LNCAP (cell line): ENCODE results near the gene REN.

Source experiments
- CTCF ChIP-seq: fragments of 450-650 bp; IDR thresholded peaks from 2 replicates; pipeline ENCODE4 v1.5.1; 2017; ENCODE audit warnings: mild to moderate bottlenecking

The REN gene

DNA sequence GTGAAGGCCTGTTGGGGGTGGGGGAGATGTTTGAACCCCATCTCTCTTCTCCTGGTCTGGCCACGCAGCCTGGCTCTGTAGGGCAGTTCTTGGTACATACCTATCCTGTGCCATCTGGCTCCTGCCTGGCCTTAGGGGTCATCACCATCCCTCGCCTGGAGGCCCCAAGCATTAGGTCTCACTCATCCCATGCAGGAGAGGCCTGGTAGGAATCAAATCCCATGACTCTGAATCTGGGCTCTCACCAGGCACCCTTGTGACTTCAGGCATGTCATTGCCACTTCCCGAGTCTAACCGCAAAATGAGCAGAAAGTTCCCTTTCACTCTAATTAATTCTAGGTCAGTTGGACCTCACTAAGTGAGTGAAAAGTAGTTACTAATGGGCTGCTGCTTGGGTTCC lies 51.5 kb downstream of the REN start:
- no peak for TF ChIP-seq CTCF

- no peak for TF ChIP-seq CTCF
Measured at GRCh38 chr1:204113896-204114295, 52.2 kb downstream of the REN start.

DNA sequence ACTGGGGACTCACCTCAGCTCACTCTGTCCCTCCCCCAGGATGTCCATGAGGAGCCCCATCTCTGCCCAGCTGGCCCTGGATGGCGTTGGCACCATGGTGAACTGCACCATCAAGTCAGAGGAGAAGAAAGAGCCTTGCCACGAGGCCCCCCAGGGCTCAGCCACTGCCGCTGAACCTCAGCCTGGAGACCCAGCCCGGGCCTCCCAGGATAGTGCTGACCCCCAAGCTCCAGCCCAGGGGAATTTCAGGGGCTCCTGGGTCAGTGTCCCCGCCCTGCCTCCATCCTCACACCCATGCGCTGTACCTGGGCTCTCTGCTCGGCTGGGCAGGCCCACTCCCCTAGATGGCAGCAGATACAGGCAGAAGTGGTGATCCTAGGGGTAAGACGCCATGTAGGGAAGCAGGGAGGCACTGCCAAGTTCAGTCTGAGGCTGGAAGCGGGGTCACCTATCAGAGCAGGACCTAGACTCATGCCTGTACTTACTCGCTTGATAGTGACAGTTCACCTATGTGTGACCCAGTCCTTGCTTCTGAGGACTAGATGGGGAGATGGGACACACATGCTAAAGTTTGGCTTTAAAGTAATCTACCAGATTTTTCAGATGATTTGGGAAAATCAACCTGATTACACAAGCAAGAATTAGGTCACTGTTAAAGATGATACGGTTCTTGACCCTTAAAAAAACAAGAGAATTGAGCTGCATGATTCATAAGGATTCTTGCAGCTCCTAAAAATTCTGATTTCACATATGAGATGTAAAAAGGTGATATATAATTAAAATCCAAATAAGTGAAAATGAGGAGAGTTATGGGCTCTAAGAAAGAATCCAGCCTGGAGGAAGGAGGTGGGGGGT lies 53.0 kb downstream of the REN start:
- TF ChIP-seq CTCF: no peak

DNA sequence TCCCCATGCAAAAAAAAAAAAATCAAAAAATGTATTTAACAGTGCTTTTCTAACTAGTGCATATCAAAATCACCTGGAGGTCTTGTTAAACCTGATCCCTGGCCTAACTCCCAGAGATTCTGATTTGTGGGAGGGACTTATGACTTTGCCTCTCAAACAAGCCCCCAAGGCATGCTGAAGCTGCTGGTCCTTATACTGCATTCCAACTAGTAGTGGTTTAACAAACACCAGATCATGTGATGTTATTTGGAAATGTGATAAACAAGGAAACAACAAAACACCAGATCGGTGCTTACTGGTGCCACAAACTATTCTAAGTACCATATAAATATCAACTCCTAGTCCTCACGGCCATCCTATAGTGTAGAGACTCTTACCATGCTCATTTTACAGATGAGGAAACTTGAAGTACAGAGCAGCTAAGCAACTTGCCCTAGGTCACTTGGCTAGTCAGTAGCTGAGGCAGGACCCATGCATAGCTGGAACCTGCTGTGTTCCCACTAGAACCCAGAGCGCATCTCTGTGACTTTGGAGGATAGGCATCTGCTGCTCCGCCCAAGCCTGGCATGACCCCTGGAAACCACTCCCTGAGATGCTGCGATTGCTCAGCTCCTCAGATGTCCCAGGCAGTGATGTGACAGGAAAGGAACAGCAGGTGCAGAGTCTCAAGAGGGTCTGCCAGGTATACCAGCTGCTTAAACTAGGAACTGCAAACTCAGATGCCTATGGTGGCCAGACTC lies 55.1 kb downstream of the REN start:
- no peak for TF ChIP-seq CTCF

- TF ChIP-seq CTCF: no peak
Measured at GRCh38 chr1:204108312-204109141, 57.6 kb downstream of the REN start.

GRCh38 chr1:204107892-204108291 lies 58.2 kb downstream of the REN start:
- no peak for TF ChIP-seq CTCF

DNA sequence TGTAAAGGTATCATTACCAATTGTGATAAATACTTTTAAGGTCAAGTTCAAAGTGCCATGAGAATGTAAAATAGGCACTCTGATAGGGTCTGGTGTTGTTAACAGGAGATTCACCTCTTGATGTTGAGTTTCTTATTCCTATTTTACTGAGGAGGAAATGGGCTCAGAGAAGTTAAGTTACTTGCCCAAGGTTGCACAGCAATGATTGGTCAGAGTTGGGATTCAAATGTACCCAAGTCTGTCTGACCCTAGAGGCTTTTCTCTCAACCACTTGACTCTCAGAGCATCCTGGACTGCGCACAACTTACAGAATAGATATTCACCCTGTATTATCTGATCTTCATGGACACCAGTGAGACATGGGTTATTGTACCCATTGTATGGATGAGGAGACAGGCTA lies 59.3 kb downstream of the REN start:
- TF ChIP-seq CTCF: no peak
